Epithelial cell of esophagus (primary cell): ENCODE results near the gene ERC2.

Experiments
- DNase-seq: peaks from one replicate; pipeline ENCODE4 v3.0.0; 2010; ENCODE audit warnings: low read depth
- H3K4me3 ChIP-seq: 2 replicates; pipeline ENCODE4 v1.5.1; 2011; ENCODE audit warnings: mild to moderate bottlenecking, low read length, control low read depth
- TF ChIP-seq, protein P1 (sequence below): IDR thresholded peaks from 2 replicates; pipeline ENCODE4 v1.5.1; 2011; ENCODE audit warnings: low read depth, mild to moderate bottlenecking, low read length, control low read depth, inconsistent platforms; ENCODE audit not compliant: insufficient read depth; ENCODE audit errors: missing control alignments

ERC2 gene

DNA sequence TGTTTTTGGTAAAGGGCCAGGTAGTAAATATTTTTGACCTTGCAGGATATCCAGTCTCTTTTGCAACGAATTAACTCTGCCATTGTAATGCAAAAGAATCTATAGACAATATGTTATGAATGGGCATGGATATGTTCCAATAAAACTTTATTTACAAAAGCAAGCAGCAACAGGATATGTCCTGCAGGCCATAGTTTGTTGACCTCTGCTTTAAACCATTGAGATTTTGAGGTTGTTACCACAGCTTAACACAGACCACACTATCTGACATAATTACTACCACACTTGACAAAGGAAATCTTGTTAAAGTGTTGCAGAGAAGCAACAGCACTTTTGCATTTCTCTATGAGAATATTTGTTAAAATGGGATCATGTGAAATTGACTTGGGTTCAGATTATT is 349.3 kb downstream of the ERC2 start:
- TF ChIP-seq, protein P1, sequence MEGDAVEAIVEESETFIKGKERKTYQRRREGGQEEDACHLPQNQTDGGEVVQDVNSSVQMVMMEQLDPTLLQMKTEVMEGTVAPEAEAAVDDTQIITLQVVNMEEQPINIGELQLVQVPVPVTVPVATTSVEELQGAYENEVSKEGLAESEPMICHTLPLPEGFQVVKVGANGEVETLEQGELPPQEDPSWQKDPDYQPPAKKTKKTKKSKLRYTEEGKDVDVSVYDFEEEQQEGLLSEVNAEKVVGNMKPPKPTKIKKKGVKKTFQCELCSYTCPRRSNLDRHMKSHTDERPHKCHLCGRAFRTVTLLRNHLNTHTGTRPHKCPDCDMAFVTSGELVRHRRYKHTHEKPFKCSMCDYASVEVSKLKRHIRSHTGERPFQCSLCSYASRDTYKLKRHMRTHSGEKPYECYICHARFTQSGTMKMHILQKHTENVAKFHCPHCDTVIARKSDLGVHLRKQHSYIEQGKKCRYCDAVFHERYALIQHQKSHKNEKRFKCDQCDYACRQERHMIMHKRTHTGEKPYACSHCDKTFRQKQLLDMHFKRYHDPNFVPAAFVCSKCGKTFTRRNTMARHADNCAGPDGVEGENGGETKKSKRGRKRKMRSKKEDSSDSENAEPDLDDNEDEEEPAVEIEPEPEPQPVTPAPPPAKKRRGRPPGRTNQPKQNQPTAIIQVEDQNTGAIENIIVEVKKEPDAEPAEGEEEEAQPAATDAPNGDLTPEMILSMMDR, result no peak
- no peak for DNase-seq
- no peak overlapping the region for H3K4me3 ChIP-seq

GRCh38 chr3:56115698-56116097 is 352.6 kb downstream of the ERC2 start:
- DNase-seq, result no peak
- TF ChIP-seq, protein P1, result no peak
- H3K4me3 ChIP-seq, result no peak overlapping the region

GRCh38 chr3:56115199-56115598 is 353.1 kb downstream of the ERC2 start:
- TF ChIP-seq, protein P1, result no peak
- no peak overlapping the region for H3K4me3 ChIP-seq
- DNase-seq, result no peak

GRCh38 chr3:56113908-56114307 is 354.4 kb downstream of the ERC2 start:
- H3K4me3 ChIP-seq, result no peak overlapping the region
- TF ChIP-seq, protein P1, result no peak
- no peak for DNase-seq

- no peak overlapping the region for H3K4me3 ChIP-seq
- TF ChIP-seq, protein P1, result no peak
- no peak for DNase-seq
Observed at GRCh38 chr3:56113231-56113630, 355.0 kb downstream of the ERC2 start.

GRCh38 chr3:56111606-56112304 is 356.5 kb downstream of the ERC2 start:
- TF ChIP-seq, protein P1, result no peak
- no peak overlapping the region for H3K4me3 ChIP-seq
- DNase-seq, result no peak

DNA sequence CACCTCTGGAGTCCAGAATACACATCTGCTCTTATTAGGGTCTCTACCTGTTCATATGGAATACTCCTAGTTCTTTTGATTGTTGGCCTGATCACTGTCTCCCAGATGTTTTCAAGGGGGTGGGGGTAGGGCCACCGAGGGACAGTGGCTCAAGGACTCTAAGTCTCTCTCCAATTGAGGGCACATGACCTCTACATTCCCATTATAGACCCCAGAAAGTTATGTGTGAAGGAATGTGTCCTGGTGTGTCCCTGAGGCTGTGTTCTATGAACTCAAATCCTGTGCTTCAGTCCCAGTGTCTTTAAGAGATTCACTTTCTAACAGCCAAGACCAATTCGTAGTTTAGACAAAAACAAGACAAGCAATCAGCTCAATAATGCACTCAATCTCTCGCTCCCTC is 357.4 kb downstream of the ERC2 start:
- H3K4me3 ChIP-seq, result no peak overlapping the region
- TF ChIP-seq, protein P1, result no peak
- DNase-seq, result no peak
